H54 (cell line): ENCODE results near the gene PUDP.

Experiments used
- DNase-seq: peaks from one replicate; pipeline ENCODE4 v3.0.0; 2011; ENCODE audit warnings: low spot score, mixed read lengths; ENCODE audit not compliant: insufficient read length
- FAIRE-seq: peaks from 3 replicates; lab custom pipeline; 2011; peaks lifted over from hg19 to GRCh38; lab: Jason Lieb, UNC
- POLR2A ChIP-seq: IDR thresholded peaks from 2 replicates; pipeline ENCODE4 v1.6.1; 2011; ENCODE audit warnings: low read depth, mild to moderate bottlenecking, low read length

Gene PUDP

DNA sequence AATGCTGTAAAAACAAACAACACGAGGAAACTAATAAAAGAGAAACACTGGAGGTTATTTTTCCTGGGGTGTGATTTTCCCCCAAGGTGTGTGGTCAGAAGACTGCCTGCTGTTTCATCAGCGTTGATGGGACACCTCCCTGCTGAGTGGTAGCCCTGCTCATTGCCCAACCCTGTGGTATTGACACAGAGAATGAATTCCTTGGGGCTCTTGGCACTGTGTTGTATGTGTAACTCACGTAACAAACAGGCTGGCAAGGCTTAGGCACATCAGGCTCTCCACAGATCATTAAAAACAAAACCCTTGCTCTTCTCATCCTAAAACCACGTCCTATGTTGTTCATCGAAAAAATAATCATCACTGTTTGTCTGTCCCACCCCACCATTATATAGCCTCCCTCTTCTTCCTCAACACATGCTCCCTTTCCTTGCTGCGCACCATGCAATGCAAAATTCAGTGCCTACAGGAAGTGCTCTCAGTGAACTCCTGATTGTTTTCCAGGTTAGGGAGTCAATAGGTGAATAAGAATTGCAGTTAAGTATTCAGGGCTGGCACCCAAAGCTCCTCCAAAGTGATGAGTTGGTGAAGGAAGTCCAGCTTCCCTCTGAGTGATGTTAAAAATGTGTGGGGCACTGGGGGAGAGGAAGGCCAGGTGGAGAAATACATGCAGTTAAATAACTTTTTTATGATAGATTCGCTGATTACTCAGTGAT, 11.4 kb upstream of the PUDP start:
- DNase-seq (no peak), FAIRE-seq (no peak)

DNA sequence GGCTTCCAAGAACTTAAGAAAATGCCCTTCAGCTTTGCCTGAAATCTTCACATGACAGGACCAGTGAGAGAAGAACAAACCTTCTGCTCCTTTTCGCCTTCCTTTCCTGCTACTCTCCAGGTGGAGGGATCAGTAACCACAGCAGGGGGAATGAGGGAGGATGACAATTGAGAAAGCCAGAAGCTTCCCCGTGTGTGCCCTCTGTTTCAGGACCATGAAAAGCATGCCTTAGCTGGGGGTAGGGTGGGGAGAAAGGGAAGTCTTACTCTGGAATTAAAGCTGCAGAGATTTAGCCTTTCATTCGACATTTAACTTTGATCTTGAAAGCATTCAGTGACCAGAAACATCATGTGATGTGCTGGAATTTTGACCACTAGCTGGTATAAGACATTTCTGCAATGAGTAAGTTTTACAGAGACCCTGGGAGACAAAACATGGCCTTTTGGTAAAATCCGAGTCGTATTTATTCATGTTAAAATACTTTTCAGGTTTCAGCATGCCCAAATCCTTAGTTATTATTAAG, 10.6 kb upstream of the PUDP start:
- FAIRE-seq (no peak), DNase-seq (no peak)

More for the DNA sequence above, 11.4 kb upstream of the PUDP start:
- TF ChIP-seq POLR2A, result no peak

DNA sequence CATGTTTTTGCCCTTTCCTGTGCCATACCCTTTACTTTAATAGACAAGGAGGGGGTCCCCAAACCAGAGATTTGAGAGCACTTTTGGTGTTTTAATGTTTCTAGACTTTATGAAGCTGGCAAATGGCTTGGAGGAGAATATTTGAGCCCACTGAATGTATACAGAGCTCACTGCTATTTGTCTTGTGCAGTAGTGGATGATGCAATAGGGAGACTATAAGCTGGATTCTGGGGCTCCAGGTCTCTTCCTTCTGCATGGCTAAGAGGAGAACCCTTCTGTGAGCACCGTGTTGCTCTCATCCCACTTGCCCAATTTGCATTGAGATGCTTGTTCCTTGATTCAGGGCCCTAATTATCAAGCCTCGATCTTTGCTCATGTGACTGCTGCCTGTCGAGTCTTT, 8.9 kb upstream of the PUDP start:
- DNase-seq (no peak), FAIRE-seq (no peak)
- no peak for TF ChIP-seq POLR2A

More for the DNA sequence above, 10.6 kb upstream of the PUDP start:
- TF ChIP-seq POLR2A, result no peak

DNA sequence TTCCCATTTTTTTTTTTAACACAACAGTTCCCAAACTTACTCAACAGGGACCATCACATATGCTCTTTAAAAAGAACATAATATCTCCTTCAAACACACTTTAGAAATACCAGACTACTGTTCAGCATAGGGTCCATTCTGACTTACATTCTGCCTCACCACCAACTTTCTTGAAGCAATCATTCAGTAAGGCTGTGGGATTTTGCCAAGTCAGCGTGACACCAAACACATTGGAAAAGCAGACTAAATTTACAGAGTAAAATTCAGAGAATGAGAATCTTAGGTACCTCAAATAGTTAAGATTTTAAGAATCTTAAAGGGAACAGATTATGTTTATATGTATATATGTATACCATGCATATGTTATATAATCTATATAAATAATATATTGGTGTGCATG, 7.2 kb upstream of the PUDP start:
- FAIRE-seq (no peak), DNase-seq (no peak)
- no peak for TF ChIP-seq POLR2A

- DNase-seq, result no peak
- FAIRE-seq, result no peak
- TF ChIP-seq POLR2A, result no peak
Observed at GRCh38 chrX:7154041-7154597, 6.2 kb upstream of the PUDP start.

DNA sequence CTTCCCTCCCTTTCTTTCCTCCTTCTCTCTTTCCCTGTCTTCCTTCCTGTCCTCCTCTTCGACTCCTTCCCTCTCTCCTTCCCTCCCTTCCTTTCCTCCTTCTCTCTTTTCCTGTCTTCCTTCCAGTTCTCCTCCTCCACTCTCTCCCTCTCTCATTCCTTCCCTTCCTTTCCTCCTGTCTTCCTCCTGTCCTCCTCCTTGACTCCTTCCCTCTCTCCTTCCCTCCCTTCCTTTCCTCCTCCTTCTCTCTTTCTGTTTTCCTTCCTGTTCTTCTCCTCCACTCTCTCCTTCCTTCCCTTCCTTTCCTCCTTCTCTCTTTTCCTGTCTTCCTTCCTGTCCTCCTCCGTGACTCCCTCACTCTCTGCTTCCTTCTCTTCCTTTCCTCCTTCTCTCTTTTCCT, 5.3 kb upstream of the PUDP start:
- DNase-seq (no peak), FAIRE-seq (no peak)
- no peak for TF ChIP-seq POLR2A

- no peak for FAIRE-seq
- DNase-seq, result no peak
- TF ChIP-seq POLR2A, result no peak
Observed at GRCh38 chrX:7149411-7149810, 1.5 kb upstream of the PUDP start.

DNA sequence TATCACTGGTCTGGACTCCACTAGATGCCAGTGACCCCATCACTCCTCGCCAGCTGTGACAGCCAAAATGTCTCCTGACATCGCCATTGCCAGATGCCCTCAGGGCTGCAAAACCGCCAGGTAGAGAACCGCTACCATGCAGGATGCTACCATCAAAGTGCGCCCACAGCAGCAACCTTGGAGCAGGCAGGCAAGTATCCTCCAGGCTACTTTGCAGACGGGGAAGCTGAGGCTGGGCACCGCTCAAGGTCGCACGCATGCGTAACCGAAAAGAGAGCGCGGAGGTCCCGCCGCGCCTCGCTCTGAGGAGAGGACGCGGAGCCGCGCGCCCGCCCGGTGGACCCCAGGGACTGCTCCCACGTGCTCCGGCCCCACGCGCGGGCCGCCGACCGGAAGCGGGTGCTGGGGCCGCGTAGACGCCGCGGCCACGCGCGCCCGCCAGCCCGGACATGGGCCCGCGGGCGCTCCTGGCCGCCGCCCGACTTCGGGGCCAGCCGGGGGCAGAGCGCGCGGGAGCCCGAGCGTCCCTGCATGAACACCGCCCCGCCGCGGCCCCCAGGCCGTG, 458 bp downstream of the PUDP start, which contains the start of gene STS:
Gene STS, plus strand, starts transcription at position 300 of the 565 bp plus-strand sequence. CDS start 105,488 bp downstream, outside the sequence.
- FAIRE-seq (no peak), DNase-seq (no peak)
- no peak for TF ChIP-seq POLR2A

- TF ChIP-seq POLR2A, result no peak
- FAIRE-seq (no peak), DNase-seq (no peak)
Observed at GRCh38 chrX:7146703-7147412, 1.1 kb downstream of the PUDP start.

- DNase-seq (no peak), FAIRE-seq (no peak)
- TF ChIP-seq POLR2A, result no peak
Observed at GRCh38 chrX:7146020-7146702, 1.8 kb downstream of the PUDP start.

DNA sequence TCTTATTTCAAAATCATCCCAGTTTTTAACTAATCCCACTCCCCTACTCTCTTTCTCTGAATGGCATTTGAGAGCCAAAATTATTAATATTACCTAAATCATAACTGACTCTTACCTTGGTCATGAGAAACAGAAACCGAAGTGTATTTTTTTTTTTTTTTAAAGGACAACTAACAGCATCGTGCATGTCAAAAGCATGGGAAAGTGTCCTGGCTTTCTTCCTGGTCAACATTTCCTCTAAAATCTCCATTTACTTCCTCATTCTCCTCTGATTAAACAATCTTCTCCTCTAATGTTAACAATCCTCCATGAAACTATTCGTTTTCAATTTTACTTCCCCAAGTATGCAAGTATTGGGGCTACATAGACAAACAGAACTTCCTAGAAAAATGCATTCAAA, 2.5 kb downstream of the PUDP start:
- FAIRE-seq, result no peak
- no peak for TF ChIP-seq POLR2A
- DNase-seq, result no peak

GRCh38 chrX:7143941-7144525, 3.9 kb downstream of the PUDP start:
- FAIRE-seq (no peak), DNase-seq (no peak)
- TF ChIP-seq POLR2A, result no peak

DNA sequence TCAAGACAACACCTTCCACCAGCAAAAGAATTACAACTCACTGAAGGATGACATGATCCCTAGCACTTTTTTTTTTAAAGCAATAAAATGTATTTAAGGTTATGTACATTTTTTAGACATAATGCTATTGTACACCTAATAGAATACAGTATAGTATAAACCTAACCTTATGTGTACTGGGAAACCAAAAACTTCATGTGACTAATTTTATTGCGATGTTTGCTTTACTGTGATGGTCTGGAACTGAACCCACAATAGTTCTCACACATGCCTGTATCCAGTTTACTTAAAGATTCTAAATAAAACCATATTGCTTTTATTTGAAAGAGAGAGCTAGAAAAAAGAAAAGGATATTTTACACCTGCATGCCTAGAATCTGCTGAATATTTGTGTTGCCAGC, 4.9 kb downstream of the PUDP start:
- no peak for TF ChIP-seq POLR2A
- DNase-seq (no peak), FAIRE-seq (no peak)
